ENCODE data around the gene KCNN4. TPM values are rescaled to one million over a fixed set of nuclear protein-coding genes. Genes with fewer than 3 reads are reported as not detected.
"Not testable (repeated sequence)": the region's sequence is repeated elsewhere in the genome, so short reads cannot be mapped to it uniquely, and the experiment has no call there.

KCNN4 gene
- total RNA-seq, 1 experiment from 2014 or later: 29.7 TPM

GRCh38 chr19:43806848-43807247 is 26.1 kb upstream of the KCNN4 start:
- intact Hi-C loops (cut with micrococcal nuclease; ENCODE audit: unreplicated experiment): no loop called here
- POLR2A ChIA-PET: no interaction called here
- ATAC-seq (no peak), DNase-seq (ENCODE audit: low read depth, low spot score) (no peak)
- H3K9me3 ChIP-seq (ENCODE audit: control insufficient read depth, insufficient read depth, low read depth, low read length): no peaks in the 10 kb centered on the region
- in situ Hi-C loops (cut with HindIII; ENCODE audit: low pct_unique_long_range_greater_than_20kb, low sequenced_read_pairs): no loop called here
- no peak overlapping the region for H3K4me3 ChIP-seq (ENCODE audit: low read depth in 2 of 2, low read length in 2 of 2)
- H3K27me3 ChIP-seq (ENCODE audit: control insufficient read depth, insufficient read depth, low read length): no peaks in the 10 kb centered on the region
- TF ChIP-seq, protein P1, sequence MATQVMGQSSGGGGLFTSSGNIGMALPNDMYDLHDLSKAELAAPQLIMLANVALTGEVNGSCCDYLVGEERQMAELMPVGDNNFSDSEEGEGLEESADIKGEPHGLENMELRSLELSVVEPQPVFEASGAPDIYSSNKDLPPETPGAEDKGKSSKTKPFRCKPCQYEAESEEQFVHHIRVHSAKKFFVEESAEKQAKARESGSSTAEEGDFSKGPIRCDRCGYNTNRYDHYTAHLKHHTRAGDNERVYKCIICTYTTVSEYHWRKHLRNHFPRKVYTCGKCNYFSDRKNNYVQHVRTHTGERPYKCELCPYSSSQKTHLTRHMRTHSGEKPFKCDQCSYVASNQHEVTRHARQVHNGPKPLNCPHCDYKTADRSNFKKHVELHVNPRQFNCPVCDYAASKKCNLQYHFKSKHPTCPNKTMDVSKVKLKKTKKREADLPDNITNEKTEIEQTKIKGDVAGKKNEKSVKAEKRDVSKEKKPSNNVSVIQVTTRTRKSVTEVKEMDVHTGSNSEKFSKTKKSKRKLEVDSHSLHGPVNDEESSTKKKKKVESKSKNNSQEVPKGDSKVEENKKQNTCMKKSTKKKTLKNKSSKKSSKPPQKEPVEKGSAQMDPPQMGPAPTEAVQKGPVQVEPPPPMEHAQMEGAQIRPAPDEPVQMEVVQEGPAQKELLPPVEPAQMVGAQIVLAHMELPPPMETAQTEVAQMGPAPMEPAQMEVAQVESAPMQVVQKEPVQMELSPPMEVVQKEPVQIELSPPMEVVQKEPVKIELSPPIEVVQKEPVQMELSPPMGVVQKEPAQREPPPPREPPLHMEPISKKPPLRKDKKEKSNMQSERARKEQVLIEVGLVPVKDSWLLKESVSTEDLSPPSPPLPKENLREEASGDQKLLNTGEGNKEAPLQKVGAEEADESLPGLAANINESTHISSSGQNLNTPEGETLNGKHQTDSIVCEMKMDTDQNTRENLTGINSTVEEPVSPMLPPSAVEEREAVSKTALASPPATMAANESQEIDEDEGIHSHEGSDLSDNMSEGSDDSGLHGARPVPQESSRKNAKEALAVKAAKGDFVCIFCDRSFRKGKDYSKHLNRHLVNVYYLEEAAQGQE (IDR thresholded peaks at IDR 0.05; ENCODE audit: insufficient read depth in 1 of 2, low read depth in 2 of 2, low read length in 1 of 2): no peak
- TF ChIP-seq SIN3A (IDR thresholded peaks at IDR 0.05; ENCODE audit: borderline replicate concordance, insufficient read depth, low read depth, low read length) (no peak), POLR2AphosphoS5 (IDR thresholded peaks at IDR 0.05; ENCODE audit: low read depth, low read length) (no peak), TCF7L2 (IDR thresholded peaks at IDR 0.05; ENCODE audit: low read depth, low read length) (no peak)
- TF ChIP-seq, protein P2, sequence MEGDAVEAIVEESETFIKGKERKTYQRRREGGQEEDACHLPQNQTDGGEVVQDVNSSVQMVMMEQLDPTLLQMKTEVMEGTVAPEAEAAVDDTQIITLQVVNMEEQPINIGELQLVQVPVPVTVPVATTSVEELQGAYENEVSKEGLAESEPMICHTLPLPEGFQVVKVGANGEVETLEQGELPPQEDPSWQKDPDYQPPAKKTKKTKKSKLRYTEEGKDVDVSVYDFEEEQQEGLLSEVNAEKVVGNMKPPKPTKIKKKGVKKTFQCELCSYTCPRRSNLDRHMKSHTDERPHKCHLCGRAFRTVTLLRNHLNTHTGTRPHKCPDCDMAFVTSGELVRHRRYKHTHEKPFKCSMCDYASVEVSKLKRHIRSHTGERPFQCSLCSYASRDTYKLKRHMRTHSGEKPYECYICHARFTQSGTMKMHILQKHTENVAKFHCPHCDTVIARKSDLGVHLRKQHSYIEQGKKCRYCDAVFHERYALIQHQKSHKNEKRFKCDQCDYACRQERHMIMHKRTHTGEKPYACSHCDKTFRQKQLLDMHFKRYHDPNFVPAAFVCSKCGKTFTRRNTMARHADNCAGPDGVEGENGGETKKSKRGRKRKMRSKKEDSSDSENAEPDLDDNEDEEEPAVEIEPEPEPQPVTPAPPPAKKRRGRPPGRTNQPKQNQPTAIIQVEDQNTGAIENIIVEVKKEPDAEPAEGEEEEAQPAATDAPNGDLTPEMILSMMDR (IDR thresholded peaks at IDR 0.05): no peak
- H3K27ac ChIP-seq (ENCODE audit: low read length): no peak overlapping the region
- H3K36me3 ChIP-seq (ENCODE audit: control insufficient read depth, insufficient read depth, low read length): no peaks in the 10 kb centered on the region
- BruUV-seq (replicated peaks): no TSS peak
- CTCF ChIA-PET: no interaction called here
- H3K4me1 ChIP-seq (ENCODE audit: control insufficient read depth, insufficient read depth, low read length): no peaks in the 10 kb centered on the region

DNA sequence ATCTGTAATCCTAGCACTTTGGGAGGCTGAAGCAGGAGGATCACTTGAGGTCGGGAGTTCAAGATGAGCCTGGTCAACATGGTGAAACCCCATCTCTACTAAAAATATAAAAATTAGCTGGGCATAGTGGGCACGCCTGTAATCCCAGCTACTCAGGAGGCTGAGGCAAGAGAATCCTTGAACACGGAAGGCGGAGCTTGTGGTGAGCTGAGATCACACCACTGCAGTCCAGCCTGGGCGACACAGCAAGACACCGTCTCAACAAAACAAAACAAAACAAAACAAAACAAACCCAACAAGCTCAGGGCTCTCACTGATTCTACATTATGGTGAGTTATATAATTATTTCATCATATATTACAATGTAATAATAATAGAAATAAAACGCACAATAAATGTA is 25.6 kb upstream of the KCNN4 start:
- POLR2A ChIA-PET: not testable (repeated sequence)

DNA sequence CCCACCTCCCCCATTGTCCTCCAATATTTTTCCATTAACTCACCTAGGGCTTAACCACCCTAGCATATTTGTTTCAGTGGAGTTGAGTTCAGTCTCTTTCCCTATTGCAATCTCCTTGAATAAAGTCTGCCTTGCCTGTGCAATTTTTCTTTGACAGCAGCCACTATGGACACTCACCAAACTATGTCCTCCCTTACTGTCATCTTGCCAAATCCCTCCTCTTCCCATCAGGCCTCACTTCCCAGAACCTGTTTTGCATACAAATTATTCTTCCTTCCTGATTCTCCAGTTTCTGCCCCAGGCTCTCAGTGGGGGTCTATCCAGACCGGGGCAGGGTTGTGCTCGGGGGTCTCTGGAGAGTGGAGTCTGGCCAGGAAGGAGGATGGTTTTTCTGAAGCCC is 23.7 kb upstream of the KCNN4 start:
- no peak for TF ChIP-seq POLR2AphosphoS5 (IDR thresholded peaks at IDR 0.05; ENCODE audit: low read depth, low read length)
- TF ChIP-seq, protein P2 (IDR thresholded peaks at IDR 0.05): no peak
- no peak for TF ChIP-seq SIN3A (IDR thresholded peaks at IDR 0.05; ENCODE audit: borderline replicate concordance, insufficient read depth, low read depth, low read length)
- TF ChIP-seq TCF7L2 (IDR thresholded peaks at IDR 0.05; ENCODE audit: low read depth, low read length): no peak
- TF ChIP-seq, protein P1 (IDR thresholded peaks at IDR 0.05; ENCODE audit: insufficient read depth in 1 of 2, low read depth in 2 of 2, low read length in 1 of 2): no peak
- Histone ChIP-seq H3K4me3 (ENCODE audit: low read depth in 2 of 2, low read length in 2 of 2) (no peak overlapping the region), H3K27me3 (ENCODE audit: control insufficient read depth, insufficient read depth, low read length) (no peaks in the 10 kb centered on the region), H3K4me1 (ENCODE audit: control insufficient read depth, insufficient read depth, low read length) (no peaks in the 10 kb centered on the region), H3K27ac (ENCODE audit: low read length) (no peak overlapping the region), H3K36me3 (ENCODE audit: control insufficient read depth, insufficient read depth, low read length) (no peaks in the 10 kb centered on the region), H3K9me3 (ENCODE audit: control insufficient read depth, insufficient read depth, low read depth, low read length) (no peaks in the 10 kb centered on the region)
- ATAC-seq: no peak
- ChIA-PET POLR2A (no interaction called here), CTCF (no interaction called here)
- BruUV-seq (replicated peaks): no TSS peak
- intact Hi-C loops (cut with micrococcal nuclease; ENCODE audit: unreplicated experiment) (no loop called here), in situ Hi-C loops (cut with HindIII; ENCODE audit: low pct_unique_long_range_greater_than_20kb, low sequenced_read_pairs) (no loop called here)
- DNase-seq (ENCODE audit: low read depth, low spot score): no peak

More for the DNA sequence above, 25.6 kb upstream of the KCNN4 start:
- ATAC-seq; H3K27me3 ChIP-seq (ENCODE audit: control insufficient read depth, insufficient read depth, low read length); H3K36me3 ChIP-seq (ENCODE audit: control insufficient read depth, insufficient read depth, low read length); BruUV-seq (replicated peaks); H3K9me3 ChIP-seq (ENCODE audit: control insufficient read depth, insufficient read depth, low read depth, low read length); H3K27ac ChIP-seq (ENCODE audit: low read length); H3K4me1 ChIP-seq (ENCODE audit: control insufficient read depth, insufficient read depth, low read length); DNase-seq (ENCODE audit: low read depth, low spot score); CTCF ChIA-PET; intact Hi-C loops (cut with micrococcal nuclease; ENCODE audit: unreplicated experiment); in situ Hi-C loops (cut with HindIII; ENCODE audit: low pct_unique_long_range_greater_than_20kb, low sequenced_read_pairs); H3K4me3 ChIP-seq (ENCODE audit: low read depth in 2 of 2, low read length in 2 of 2): not testable (repeated sequence)
